ENCODE results near the gene FGF3.

FGF3 gene

GRCh38 chr11:69822676-69823494 is 3.7 kb upstream of the FGF3 start:
- no peak for ATAC-seq

GRCh38 chr11:69821511-69822040 is 2.4 kb upstream of the FGF3 start:
- no peak for ATAC-seq

GRCh38 chr11:69820441-69820840 is 1.2 kb upstream of the FGF3 start:
- ATAC-seq, result no peak

GRCh38 chr11:69819541-69820070 is 390 bp upstream of the FGF3 start:
- no peak for ATAC-seq

- ATAC-seq, result no peak
Observed at GRCh38 chr11:69818231-69818602, 999 bp downstream of the FGF3 start.

GRCh38 chr11:69817265-69818230 is 1.7 kb downstream of the FGF3 start:
- ATAC-seq, result no peak

- no peak for ATAC-seq
Observed at GRCh38 chr11:69816671-69817070, 2.5 kb downstream of the FGF3 start.

GRCh38 chr11:69815973-69816372 is 3.2 kb downstream of the FGF3 start:
- no peak for ATAC-seq

GRCh38 chr11:69814902-69815301 is 4.3 kb downstream of the FGF3 start:
- no peak for ATAC-seq

GRCh38 chr11:69814411-69814810 is 4.8 kb downstream of the FGF3 start:
- ATAC-seq, result no peak

GRCh38 chr11:69813839-69814238 is 5.4 kb downstream of the FGF3 start:
- no peak for ATAC-seq

- no peak for ATAC-seq
Observed at GRCh38 chr11:69812946-69813345, 6.3 kb downstream of the FGF3 start.

- ATAC-seq, result no peak
Observed at GRCh38 chr11:69812256-69812655, 7.0 kb downstream of the FGF3 start.

- ATAC-seq, result no peak
Observed at GRCh38 chr11:69811431-69811830, 7.8 kb downstream of the FGF3 start.

GRCh38 chr11:69810289-69811118 is 8.7 kb downstream of the FGF3 start:
- no peak for ATAC-seq

- ATAC-seq, result no peak
Observed at GRCh38 chr11:69808667-69809086, 10.5 kb downstream of the FGF3 start.

GRCh38 chr11:69807106-69807815 is 12.0 kb downstream of the FGF3 start:
- ATAC-seq, result no peak

- no peak for ATAC-seq
Observed at GRCh38 chr11:69804769-69805508, 14.3 kb downstream of the FGF3 start.

- no peak for ATAC-seq
Observed at GRCh38 chr11:69803604-69804218, 15.5 kb downstream of the FGF3 start.

GRCh38 chr11:69803022-69803421 is 16.2 kb downstream of the FGF3 start:
- no peak for ATAC-seq
